ENCODE results near the gene UQCR10.

Gene UQCR10

DNA sequence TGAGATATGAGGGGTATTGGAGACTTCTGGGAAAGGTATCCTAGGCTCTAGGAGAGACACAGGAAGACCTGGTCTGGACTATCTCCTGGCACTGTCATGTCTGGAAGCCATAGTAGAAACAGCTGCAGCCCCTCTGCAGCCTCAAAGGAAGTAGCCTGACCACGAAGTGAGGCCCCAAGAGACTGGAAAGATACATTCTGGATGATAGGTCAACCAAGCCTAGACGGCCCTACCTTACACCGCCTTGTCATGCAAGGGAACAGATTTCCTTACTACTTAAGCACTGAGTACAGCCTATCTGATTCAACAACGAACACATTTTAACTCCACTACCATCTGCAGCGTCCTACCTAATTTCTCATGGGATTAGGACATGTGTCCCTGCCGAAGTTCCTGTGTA, 31.1 kb downstream of the UQCR10 start:
- Histone ChIP-seq H3K27ac (ENCODE audit: low read depth, low read length) (no peak overlapping the region), H3K9ac (ENCODE audit: low read depth in 1 of 2, low read length in 2 of 2) (no peak overlapping the region), H3K4me3 (ENCODE audit: low read depth in 1 of 2, low read length in 2 of 2) (no peak overlapping the region), H3K27me3 (ENCODE audit: control insufficient read depth in 1 of 2, insufficient read depth in 2 of 2, low read length in 2 of 2) (no peaks in the 10 kb centered on the region), H3K36me3 (ENCODE audit: control insufficient read depth in 1 of 2, insufficient read depth in 2 of 2, low read length in 2 of 2) (peaks cover 38 to 82% of the 10 kb centered on the region in 2 donors), H3K4me1 (ENCODE audit: control insufficient read depth in 1 of 2, insufficient read depth in 2 of 2, low read length in 2 of 2) (peaks cover 11 to 21% of the 10 kb centered on the region in 2 donors), H3K9me3 (ENCODE audit: control insufficient read depth in 1 of 2, low read length in 2 of 2) (no peaks in the 10 kb centered on the region)

DNA sequence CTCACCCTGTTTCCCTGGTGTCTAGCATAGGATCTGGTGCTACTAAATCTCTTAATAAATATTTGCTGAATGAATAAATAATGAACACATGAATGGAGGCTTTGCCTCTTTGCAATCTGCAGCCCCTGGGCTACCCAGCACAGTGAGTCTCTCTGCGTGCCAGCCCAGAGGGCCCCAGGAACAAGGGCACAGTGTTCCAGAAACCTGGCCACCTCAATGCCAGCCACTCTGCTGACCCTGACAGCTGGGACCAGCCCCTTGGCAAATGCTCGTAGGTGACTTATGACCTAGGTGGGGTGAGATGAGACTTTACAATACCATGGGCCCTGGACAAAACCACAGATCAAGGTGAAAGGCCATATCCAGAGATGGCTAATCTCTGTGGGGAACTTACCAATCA, 31.6 kb downstream of the UQCR10 start:
- H3K27me3 ChIP-seq (ENCODE audit: control insufficient read depth in 1 of 2, insufficient read depth in 2 of 2, low read length in 2 of 2), result no peaks in the 10 kb centered on the region
- peak overlapping the region; percentile 36 for H3K27ac ChIP-seq (ENCODE audit: low read depth, low read length)
- H3K4me3 ChIP-seq (ENCODE audit: low read depth in 1 of 2, low read length in 2 of 2), result no peak overlapping the region
- H3K36me3 ChIP-seq (ENCODE audit: control insufficient read depth in 1 of 2, insufficient read depth in 2 of 2, low read length in 2 of 2), result peaks cover 39 to 83% of the 10 kb centered on the region in 2 donors
- peaks cover 11 to 21% of the 10 kb centered on the region in 2 donors for H3K4me1 ChIP-seq (ENCODE audit: control insufficient read depth in 1 of 2, insufficient read depth in 2 of 2, low read length in 2 of 2)
- no peak overlapping the region for H3K9ac ChIP-seq (ENCODE audit: low read depth in 1 of 2, low read length in 2 of 2)
- no peaks in the 10 kb centered on the region for H3K9me3 ChIP-seq (ENCODE audit: control insufficient read depth in 1 of 2, low read length in 2 of 2)

DNA sequence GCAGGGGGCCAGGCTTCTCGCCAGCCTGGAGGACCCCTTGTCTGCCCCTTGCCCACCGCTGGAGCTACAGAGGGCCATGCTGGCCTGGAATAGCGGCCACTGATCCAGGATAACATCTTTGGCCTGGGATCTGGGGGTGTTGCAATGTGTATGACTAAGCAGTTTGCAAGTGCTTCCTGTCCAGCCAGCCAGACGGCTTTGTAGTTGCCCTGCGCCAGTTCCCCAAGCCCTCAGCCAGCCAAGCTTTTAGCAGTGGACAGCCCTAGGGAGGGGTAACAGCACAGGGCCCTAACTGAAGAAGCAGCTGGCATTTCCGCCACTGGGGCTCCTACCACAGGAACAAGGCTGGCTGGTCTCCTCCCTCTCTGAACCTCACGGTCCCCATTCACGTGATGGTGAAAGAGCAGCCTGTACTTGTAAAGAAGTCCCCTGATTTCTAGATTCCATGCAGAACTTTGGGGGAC, 32.1 kb downstream of the UQCR10 start:
- peaks cover 42 to 87% of the 10 kb centered on the region in 2 donors for H3K36me3 ChIP-seq (ENCODE audit: control insufficient read depth in 1 of 2, insufficient read depth in 2 of 2, low read length in 2 of 2)
- peak overlapping the region; percentile 36 for H3K27ac ChIP-seq (ENCODE audit: low read depth, low read length)
- no peak overlapping the region for H3K9ac ChIP-seq (ENCODE audit: low read depth in 1 of 2, low read length in 2 of 2)
- H3K9me3 ChIP-seq (ENCODE audit: control insufficient read depth in 1 of 2, low read length in 2 of 2), result no peaks in the 10 kb centered on the region
- peaks cover 11 to 21% of the 10 kb centered on the region in 2 donors for H3K4me1 ChIP-seq (ENCODE audit: control insufficient read depth in 1 of 2, insufficient read depth in 2 of 2, low read length in 2 of 2)
- no peaks in the 10 kb centered on the region for H3K27me3 ChIP-seq (ENCODE audit: control insufficient read depth in 1 of 2, insufficient read depth in 2 of 2, low read length in 2 of 2)
- H3K4me3 ChIP-seq (ENCODE audit: low read depth in 1 of 2, low read length in 2 of 2), result no peak overlapping the region

DNA sequence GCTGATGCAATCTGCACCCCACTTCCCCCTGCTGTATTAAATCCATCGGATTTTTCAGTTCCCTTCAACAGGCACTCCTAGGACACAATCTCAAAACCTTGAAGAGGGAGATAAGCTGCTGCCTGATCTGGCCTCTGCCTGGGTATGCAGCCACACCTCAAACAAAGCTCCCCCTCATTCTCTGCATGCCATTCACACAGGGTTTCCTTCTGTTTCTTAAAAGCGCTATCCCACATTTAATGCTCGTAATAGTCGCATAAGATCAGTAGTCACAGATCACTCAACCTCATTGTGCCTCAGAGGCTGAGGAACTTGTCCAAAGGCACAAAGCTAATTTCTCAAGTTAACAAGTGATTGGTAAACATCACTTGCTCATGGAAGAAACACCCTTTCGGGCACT, 34.0 kb downstream of the UQCR10 start:
- Histone ChIP-seq H3K27me3 (ENCODE audit: control insufficient read depth in 1 of 2, insufficient read depth in 2 of 2, low read length in 2 of 2) (no peaks in the 10 kb centered on the region), H3K4me3 (ENCODE audit: low read depth in 1 of 2, low read length in 2 of 2) (no peak overlapping the region), H3K9ac (ENCODE audit: low read depth in 1 of 2, low read length in 2 of 2) (no peak overlapping the region), H3K4me1 (ENCODE audit: control insufficient read depth in 1 of 2, insufficient read depth in 2 of 2, low read length in 2 of 2) (peaks cover 11 to 21% of the 10 kb centered on the region in 2 donors), H3K9me3 (ENCODE audit: control insufficient read depth in 1 of 2, low read length in 2 of 2) (no peaks in the 10 kb centered on the region), H3K36me3 (ENCODE audit: control insufficient read depth in 1 of 2, insufficient read depth in 2 of 2, low read length in 2 of 2) (peaks cover 57 to 89% of the 10 kb centered on the region in 2 donors), H3K27ac (ENCODE audit: low read depth, low read length) (no peak overlapping the region)

DNA sequence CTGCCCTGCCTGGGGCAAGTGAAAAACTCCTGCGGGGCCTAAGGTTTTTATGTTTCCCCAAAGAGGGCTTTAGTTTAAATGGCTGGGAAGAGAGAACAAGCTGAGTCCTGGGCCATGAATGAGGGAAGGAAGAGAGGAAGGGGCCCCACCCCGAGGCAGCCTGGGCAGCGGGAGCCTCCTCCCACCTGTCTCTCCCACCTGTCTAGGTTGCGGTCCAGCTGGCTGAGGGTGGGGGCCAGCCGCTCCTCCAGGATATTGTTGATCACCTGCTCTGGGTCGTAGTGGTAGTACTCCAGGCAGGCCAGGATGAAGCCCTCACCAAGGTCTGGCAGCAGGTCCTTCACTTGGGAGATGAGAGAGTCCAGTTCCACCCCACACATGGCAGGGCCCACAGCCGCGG, 34.6 kb downstream of the UQCR10 start:
- peaks cover 11 to 18% of the 10 kb centered on the region in 2 donors for H3K4me1 ChIP-seq (ENCODE audit: control insufficient read depth in 1 of 2, insufficient read depth in 2 of 2, low read length in 2 of 2)
- no peak overlapping the region for H3K4me3 ChIP-seq (ENCODE audit: low read depth in 1 of 2, low read length in 2 of 2)
- no peaks in the 10 kb centered on the region for H3K27me3 ChIP-seq (ENCODE audit: control insufficient read depth in 1 of 2, insufficient read depth in 2 of 2, low read length in 2 of 2)
- no peaks in the 10 kb centered on the region for H3K9me3 ChIP-seq (ENCODE audit: control insufficient read depth in 1 of 2, low read length in 2 of 2)
- peaks cover 59 to 89% of the 10 kb centered on the region in 2 donors for H3K36me3 ChIP-seq (ENCODE audit: control insufficient read depth in 1 of 2, insufficient read depth in 2 of 2, low read length in 2 of 2)
- no peak overlapping the region for H3K27ac ChIP-seq (ENCODE audit: low read depth, low read length)
- H3K9ac ChIP-seq (ENCODE audit: low read depth in 1 of 2, low read length in 2 of 2), result no peak overlapping the region

DNA sequence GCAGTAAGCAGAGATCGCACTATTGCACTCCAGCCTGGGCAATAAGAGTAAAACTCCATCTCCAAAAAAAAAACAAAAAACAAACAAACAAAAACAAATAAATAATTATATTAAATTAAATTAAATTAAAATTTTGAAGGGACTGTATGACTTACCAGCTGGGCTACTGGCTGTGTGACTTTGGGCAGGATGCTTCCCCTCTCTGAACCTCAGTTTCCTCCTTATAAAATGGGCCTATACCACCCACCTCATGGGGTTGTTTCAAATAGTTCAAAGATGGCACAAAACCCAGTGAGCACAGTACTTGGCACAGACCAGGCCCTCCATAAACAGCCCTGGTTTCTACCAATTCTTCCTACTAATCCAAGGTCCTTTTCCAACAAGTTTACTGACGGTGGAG, 36.0 kb downstream of the UQCR10 start:
- Histone ChIP-seq H3K9ac (ENCODE audit: low read depth in 1 of 2, low read length in 2 of 2) (no peak overlapping the region), H3K4me3 (ENCODE audit: low read depth in 1 of 2, low read length in 2 of 2) (no peak overlapping the region), H3K9me3 (ENCODE audit: control insufficient read depth in 1 of 2, low read length in 2 of 2) (no peaks in the 10 kb centered on the region), H3K36me3 (ENCODE audit: control insufficient read depth in 1 of 2, insufficient read depth in 2 of 2, low read length in 2 of 2) (peaks cover 57 to 91% of the 10 kb centered on the region in 2 donors), H3K27me3 (ENCODE audit: control insufficient read depth in 1 of 2, insufficient read depth in 2 of 2, low read length in 2 of 2) (no peaks in the 10 kb centered on the region), H3K4me1 (ENCODE audit: control insufficient read depth in 1 of 2, insufficient read depth in 2 of 2, low read length in 2 of 2) (peaks cover 10 to 14% of the 10 kb centered on the region in 2 donors), H3K27ac (ENCODE audit: low read depth, low read length) (no peak overlapping the region)

DNA sequence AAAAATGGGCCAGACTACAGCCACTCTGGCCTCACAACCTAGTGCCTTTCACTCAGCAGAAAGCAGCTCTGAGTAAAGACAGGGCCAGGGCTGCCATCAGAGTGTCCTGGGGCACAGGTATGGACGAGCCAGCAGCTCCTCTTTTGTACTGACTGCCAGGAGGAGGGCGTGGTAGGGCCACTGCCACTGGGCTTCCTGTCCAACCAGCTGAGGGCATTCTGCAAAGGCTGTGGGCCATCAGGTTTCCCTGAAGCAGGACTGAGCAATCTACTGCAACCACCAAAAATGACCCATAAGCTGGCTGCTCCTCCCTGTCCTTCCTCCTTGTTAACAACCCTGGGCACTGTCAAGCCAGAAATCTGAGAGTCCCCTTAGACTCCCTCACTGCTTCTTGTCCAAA, 37.8 kb downstream of the UQCR10 start:
- H3K9ac ChIP-seq (ENCODE audit: low read depth in 1 of 2, low read length in 2 of 2), result no peak overlapping the region
- H3K4me1 ChIP-seq (ENCODE audit: control insufficient read depth in 1 of 2, insufficient read depth in 2 of 2, low read length in 2 of 2), result no peaks in the 10 kb centered on the region
- peaks cover 60 to 83% of the 10 kb centered on the region in 2 donors for H3K36me3 ChIP-seq (ENCODE audit: control insufficient read depth in 1 of 2, insufficient read depth in 2 of 2, low read length in 2 of 2)
- H3K9me3 ChIP-seq (ENCODE audit: control insufficient read depth in 1 of 2, low read length in 2 of 2), result no peaks in the 10 kb centered on the region
- no peak overlapping the region for H3K27ac ChIP-seq (ENCODE audit: low read depth, low read length)
- H3K4me3 ChIP-seq (ENCODE audit: low read depth in 1 of 2, low read length in 2 of 2), result no peak overlapping the region
- no peaks in the 10 kb centered on the region for H3K27me3 ChIP-seq (ENCODE audit: control insufficient read depth in 1 of 2, insufficient read depth in 2 of 2, low read length in 2 of 2)

DNA sequence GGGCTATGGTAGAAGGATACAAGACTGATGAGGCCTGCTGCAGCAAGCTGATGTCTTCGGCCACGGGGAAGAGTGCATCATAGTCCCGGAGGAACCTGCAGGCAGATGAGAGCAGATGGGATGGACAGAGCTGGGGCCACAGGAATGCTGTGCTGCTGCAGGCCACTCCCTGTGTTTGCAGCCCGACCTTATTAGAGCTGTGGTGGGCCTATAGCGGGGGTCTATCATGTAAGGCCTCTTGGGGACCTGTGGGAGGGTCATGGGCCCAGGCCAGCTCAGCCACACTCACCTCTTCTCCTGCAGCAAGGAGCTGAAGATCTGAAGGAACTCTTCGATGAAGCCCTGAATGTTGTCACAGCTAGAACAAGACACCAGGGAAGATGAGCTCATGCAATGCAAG, 39.0 kb downstream of the UQCR10 start:
- Histone ChIP-seq H3K36me3 (ENCODE audit: control insufficient read depth in 1 of 2, insufficient read depth in 2 of 2, low read length in 2 of 2) (peaks cover 57 to 83% of the 10 kb centered on the region in 2 donors), H3K9ac (ENCODE audit: low read depth in 1 of 2, low read length in 2 of 2) (no peak overlapping the region), H3K27me3 (ENCODE audit: control insufficient read depth in 1 of 2, insufficient read depth in 2 of 2, low read length in 2 of 2) (no peaks in the 10 kb centered on the region), H3K4me3 (ENCODE audit: low read depth in 1 of 2, low read length in 2 of 2) (no peak overlapping the region), H3K9me3 (ENCODE audit: control insufficient read depth in 1 of 2, low read length in 2 of 2) (no peaks in the 10 kb centered on the region), H3K27ac (ENCODE audit: low read depth, low read length) (no peak overlapping the region), H3K4me1 (ENCODE audit: control insufficient read depth in 1 of 2, insufficient read depth in 2 of 2, low read length in 2 of 2) (no peaks in the 10 kb centered on the region)

DNA sequence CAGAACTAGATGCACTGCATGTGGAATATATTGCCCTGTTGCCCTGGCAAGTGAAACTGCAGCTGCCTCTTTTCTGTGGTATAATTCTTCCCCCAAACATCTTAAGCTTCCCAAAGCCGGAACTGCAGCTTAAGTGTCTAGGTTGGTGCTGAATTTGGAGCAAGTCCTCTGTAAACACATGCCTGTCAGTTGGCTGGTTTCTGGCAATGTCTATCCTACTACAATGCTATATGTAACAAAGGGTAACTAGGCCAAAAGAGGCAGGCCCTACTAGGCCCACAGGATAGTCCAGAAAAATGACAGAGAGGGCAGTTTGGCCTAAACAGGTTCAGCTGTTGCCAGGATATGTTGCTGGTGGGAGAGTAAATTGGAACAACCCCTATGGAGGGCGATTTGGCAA, 43.0 kb downstream of the UQCR10 start:
- Histone ChIP-seq H3K4me1 (ENCODE audit: control insufficient read depth in 1 of 2, insufficient read depth in 2 of 2, low read length in 2 of 2) (no peaks in the 10 kb centered on the region), H3K36me3 (ENCODE audit: control insufficient read depth in 1 of 2, insufficient read depth in 2 of 2, low read length in 2 of 2) (peaks cover 61 to 89% of the 10 kb centered on the region in 2 donors), H3K9ac (ENCODE audit: low read depth in 1 of 2, low read length in 2 of 2) (no peak overlapping the region), H3K27ac (ENCODE audit: low read depth, low read length) (no peak overlapping the region), H3K27me3 (ENCODE audit: control insufficient read depth in 1 of 2, insufficient read depth in 2 of 2, low read length in 2 of 2) (no peaks in the 10 kb centered on the region), H3K9me3 (ENCODE audit: control insufficient read depth in 1 of 2, low read length in 2 of 2) (no peaks in the 10 kb centered on the region), H3K4me3 (ENCODE audit: low read depth in 1 of 2, low read length in 2 of 2) (no peak overlapping the region)

DNA sequence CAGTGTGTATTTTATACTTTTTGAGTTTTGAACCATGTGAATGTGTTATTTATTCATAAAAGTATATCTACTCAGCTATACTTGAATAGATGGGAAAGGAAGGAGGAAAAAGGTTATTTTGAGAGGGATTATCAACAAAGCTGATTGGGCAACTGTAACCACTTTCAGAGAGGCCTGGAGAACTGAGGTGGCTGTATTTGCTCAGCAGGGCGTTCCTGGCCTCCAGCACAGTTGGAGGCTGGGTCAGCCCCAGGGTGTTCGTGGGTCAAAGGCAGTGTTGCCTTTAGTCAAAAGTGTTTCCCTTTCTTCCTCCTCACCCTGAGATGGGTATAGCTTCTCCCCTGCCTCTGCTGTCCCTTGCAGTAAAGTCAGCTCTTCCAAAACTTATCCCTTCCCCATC, 44.2 kb downstream of the UQCR10 start:
- no peaks in the 10 kb centered on the region for H3K27me3 ChIP-seq (ENCODE audit: control insufficient read depth in 1 of 2, insufficient read depth in 2 of 2, low read length in 2 of 2)
- no peaks in the 10 kb centered on the region for H3K9me3 ChIP-seq (ENCODE audit: control insufficient read depth in 1 of 2, low read length in 2 of 2)
- no peak overlapping the region for H3K9ac ChIP-seq (ENCODE audit: low read depth in 1 of 2, low read length in 2 of 2)
- no peak overlapping the region for H3K27ac ChIP-seq (ENCODE audit: low read depth, low read length)
- peaks cover 6 to 7% of the 10 kb centered on the region in 2 donors for H3K4me1 ChIP-seq (ENCODE audit: control insufficient read depth in 1 of 2, insufficient read depth in 2 of 2, low read length in 2 of 2)
- H3K36me3 ChIP-seq (ENCODE audit: control insufficient read depth in 1 of 2, insufficient read depth in 2 of 2, low read length in 2 of 2), result peaks cover 55 to 89% of the 10 kb centered on the region in 2 donors
- H3K4me3 ChIP-seq (ENCODE audit: low read depth in 1 of 2, low read length in 2 of 2), result no peak overlapping the region

DNA sequence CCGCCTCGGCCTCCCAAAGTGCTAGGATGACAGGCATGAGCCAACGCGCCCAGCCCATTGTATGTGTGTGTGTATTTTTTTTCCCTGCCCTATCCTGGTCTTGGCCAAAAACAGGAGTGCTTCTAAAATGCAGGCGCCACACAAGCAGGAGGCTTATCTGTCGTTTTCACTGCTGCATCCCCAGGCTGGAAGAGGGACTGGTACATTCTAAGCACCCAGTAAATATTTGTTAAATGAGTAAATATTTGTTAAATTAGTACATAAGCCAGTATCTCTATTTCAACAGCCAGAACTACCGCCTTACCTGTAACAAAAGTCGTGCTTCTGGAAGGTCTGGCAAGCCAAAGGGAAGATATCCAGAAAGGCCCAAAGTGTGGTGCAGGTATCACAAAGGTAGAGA, 46.0 kb downstream of the UQCR10 start:
- Histone ChIP-seq H3K9ac (ENCODE audit: low read depth in 1 of 2, low read length in 2 of 2) (no peak overlapping the region), H3K36me3 (ENCODE audit: control insufficient read depth in 1 of 2, insufficient read depth in 2 of 2, low read length in 2 of 2) (peaks cover 47 to 88% of the 10 kb centered on the region in 2 donors), H3K27ac (ENCODE audit: low read depth, low read length) (no peak overlapping the region), H3K9me3 (ENCODE audit: control insufficient read depth in 1 of 2, low read length in 2 of 2) (no peaks in the 10 kb centered on the region), H3K4me3 (ENCODE audit: low read depth in 1 of 2, low read length in 2 of 2) (no peak overlapping the region), H3K4me1 (ENCODE audit: control insufficient read depth in 1 of 2, insufficient read depth in 2 of 2, low read length in 2 of 2) (peaks cover 6 to 8% of the 10 kb centered on the region in 2 donors), H3K27me3 (ENCODE audit: control insufficient read depth in 1 of 2, insufficient read depth in 2 of 2, low read length in 2 of 2) (no peaks in the 10 kb centered on the region)
